Activated CD8-positive, alpha-beta memory T cell treated with anti-CD3 and anti-CD28 coated beads, Interleukin-2, amount 50 U/mL, for 48 hours (primary cell): ENCODE measurements around the gene PNLIPRP2.

Source experiments
- DNase-seq: peaks from one replicate; pipeline ENCODE4 v3.0.0-alpha.2; 2020

The PNLIPRP2 gene

DNA sequence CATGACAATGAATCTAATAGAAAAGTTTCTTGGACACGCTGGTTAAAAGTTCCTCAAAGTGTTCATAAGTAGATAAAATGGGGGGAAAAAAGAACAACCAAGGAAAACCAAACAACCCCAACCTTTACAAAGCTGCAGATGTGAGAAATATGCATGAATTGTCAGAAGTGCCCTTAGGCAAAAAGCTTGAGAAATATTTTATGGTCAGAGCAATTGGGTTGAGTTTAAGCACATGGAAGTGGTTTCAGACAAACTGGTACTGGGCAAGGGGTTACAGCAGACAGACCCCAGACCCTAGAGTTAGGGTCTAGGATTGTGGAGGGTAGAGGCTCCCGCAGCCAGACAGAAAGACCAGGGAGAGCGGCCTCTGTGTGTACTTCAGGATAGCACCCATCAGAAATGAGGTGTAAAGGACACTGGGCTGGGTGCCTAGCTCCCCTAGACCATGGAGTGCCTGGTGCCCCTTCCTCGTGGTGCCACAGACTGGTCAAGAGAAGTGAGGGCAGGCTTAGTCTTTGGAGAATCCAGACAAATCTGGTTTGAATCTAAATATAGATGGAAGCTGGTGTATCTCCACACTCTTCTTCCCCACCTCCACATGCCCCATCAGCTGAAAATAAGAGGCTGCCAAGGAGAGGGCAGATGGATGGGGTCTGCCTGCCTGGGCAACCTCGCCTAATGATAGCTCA lies 37.3 kb downstream of the PNLIPRP2 start:
- DNase-seq = no peak

DNA sequence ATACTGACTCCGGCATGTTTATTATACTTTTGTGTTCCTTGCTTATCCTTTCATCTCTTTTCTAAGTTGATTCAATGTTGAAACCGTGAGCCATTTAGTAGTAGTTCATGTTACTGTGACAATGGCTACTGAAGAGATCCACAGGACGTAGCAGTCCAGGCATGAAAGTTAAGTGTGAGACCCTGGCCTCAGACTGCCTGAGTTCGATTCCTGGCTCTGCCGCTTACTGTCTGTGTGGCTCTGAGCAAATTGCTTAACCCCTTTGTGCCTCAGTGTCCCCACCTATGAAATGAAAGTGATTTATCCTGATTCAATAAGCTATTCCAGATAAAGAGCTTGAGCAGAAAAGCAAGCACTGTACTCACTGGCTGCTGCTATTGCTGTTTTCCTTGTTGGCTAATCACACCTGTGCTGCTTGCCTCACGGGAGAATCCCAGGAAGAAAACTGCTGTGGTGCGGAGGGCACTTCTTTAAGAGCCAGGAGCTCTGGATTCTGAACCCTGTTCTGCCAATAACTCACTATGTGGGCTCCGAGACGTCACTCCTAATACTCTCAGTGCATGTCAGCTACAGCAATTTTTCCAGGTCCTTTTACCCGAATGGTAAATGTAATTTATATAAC lies 38.4 kb downstream of the PNLIPRP2 start:
- DNase-seq = no peak

DNA sequence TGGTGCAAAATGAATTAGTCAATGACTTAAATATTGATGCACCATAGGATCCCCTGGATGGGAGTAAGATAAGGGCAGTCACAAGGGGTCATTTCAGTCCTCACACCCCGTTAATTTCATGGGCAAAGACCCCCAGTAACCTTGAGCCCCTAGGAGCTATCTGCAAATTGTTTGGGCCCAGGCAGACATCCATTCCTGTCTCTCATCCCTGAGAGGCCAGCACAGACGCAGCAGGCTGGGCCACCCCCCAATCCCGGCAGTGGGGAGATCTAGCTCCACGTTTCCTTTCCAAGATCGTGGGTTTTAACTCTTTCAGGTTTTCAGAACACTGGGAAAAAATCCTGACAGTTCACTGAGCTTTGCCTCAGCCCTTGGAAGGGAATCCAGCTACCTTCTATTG lies 40.1 kb downstream of the PNLIPRP2 start:
- DNase-seq = no peak

DNA sequence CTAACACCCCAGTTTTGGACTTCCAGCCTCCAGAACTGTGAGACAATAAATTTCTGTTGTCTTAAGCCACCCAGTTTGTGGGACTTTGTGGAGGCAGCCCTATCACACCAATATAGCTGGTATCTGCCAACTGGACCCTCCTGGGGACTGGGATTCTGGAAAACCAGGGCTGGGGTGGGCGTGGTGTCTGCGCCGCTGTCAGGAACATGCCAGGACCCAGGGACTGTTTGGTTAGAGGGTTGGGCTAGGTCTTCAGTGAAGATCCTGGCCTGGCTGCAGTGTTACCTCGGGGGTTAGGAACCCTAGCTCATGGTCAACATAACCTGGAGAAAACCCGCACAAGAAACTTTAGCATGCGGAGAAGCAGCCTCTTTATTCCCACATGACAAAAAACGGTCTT lies 42.6 kb downstream of the PNLIPRP2 start:
- DNase-seq = no peak

DNA sequence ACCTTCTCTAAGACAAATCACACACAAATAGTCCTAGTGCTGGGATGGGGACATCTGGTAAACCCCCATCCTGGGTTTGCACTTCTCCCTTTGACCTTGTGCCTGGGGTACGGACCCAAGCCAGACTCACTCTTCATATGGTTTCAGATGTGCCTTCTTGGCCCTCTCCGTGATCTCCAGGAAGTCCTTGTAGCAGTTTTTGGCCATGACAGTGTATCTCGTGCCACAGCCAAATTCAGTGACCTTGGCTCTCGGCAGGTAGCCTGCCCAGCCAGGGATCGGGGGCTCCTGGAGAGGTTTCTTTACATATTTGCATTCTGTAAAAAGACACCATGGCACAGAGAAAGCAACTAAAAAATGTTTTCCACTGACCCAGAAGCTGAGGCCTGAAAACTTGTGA lies 43.9 kb downstream of the PNLIPRP2 start:
- no peak for DNase-seq

DNA sequence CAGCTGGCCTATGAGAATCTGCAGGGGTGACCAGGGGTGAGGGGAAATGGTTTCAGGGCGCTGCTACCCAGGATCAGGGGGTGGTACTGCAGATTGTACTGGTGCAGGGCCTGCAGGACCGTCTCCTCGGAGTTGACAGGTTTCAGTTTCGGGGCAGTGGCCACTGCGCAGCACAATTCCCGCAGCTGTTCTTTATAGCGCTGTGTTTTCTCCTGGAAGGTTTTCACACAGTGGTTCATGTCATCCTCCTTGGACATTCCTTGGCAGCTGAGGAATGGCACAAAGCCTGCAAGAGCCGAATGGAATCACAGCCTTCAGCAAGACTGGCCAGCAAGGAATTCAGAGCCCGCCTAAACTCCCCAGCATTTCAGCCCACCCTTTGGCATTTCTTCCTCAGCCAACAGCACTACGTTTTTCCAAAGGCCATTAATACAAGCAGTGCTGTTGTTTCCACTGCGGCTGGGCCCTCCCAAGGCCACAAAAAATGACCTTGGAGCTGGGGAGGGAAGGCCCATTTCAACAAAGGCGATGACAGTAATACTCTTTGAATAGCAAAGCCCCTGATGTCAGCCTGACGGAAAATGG lies 44.9 kb downstream of the PNLIPRP2 start:
- DNase-seq = no peak

DNA sequence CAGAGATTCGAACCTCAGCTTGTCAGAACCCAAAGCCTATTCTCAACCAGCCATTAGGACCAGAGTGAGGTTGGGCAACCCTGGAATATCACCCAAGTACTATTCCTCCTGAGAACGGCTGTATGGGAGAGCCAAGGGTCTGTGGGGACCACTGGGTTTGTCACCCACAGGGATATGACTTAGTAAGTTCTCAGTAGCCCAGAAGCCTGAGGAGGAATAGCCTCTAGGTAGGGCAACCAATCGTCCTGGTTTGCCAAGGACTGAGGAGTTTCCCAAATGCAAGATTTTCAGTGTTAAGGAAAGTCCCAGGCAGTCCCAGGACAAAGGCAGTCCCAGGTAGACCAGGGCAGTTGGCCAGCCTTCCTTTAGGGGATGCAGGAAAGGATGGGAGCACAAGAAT lies 46.7 kb downstream of the PNLIPRP2 start:
- DNase-seq = no peak

DNA sequence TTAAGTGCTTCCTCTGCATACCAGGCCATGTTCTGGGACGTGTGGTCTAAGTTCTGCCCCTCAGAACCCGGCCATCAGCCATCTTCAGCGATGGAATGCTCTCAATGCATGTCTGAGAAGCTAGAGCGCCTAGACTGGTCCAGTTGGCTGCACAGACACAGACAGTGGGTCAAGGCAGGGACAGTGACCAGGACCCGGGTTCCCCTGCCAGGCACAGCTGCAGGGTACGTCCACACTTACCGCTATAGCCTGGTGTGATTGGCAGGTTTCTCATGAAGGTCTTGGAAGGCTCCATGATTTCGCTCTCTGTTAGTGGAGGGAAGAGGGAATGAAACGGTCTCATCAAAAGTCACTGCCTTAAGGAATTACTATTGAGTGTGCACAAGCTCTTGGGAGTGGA lies 47.3 kb downstream of the PNLIPRP2 start:
- DNase-seq = no peak

DNA sequence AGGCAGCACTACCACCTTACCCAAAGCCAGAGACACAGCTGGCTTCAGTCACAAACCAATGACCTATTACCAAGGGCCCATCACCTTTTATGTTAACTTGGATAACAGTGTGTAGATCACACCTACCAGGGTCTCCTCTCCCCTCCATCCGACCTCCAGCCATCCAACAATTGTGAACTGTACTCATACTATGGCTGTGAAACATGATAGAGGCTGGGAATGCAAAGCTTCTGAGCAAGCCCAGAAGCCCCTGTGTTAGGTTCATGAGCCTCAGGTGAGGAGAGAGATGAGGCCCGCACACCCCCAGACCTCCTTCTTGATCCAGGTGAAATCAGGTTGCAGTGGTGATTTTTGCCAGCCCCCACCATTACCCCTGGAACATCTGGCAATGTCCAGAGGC lies 47.7 kb downstream of the PNLIPRP2 start:
- DNase-seq = no peak

DNA sequence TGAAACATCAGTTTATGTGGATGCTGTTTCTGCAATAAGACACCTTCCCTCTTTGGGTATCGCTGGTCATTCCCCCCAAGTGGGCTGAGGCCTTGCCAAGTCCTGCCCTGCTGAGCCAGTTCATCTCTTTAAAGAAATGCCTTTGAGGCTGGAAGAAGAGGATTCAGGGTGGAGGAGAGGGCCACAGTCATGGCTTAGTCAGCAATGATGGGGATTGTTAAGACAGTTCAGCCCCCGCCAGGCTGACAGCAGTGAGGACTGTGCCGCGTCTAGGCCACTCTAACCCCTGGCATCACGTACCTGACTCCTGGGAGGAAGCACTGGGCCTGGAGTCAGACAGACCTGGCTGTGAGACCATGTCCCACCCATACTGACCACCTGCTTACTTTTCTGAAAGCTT lies 48.3 kb downstream of the PNLIPRP2 start:
- no peak for DNase-seq

DNA sequence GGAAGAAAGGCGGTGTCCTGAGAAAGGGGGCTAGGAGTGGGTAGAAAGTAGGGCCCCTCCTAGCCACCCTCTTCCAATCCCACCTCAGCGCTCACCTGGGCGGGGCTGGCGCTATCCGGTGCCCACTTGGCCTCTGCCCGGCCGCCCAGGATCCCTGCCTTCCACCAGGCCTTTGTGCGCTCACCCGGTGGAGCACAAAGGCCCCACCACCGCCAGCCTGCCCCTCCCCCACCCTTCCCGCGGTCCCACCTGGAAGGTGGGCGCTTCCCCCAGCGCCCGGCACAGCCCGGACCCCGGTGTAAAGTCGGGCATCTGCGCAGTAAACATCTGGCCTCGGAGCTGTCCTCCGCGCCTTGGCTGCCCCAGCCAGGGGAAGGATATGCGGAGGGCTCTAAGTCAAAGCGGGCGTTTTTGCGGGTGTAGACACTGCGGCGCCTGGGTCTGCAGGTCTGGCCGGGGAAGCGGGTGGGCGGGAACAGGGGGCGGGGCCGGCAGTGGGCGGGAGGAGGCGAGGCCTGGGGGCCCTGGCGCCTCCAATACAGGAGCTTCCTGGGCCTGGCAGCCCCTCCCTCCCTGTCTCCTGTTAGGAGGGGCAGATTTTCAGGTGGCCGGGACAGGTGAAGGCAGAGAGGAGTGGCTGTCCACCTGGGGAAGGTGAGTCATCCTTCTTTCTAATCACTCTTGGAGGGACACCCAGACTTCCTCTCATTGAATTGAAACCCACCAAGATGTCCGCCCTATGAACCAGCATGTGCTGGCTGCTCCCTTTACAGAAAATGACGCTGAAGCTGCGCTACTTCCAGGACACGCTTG lies 49.3 kb downstream of the PNLIPRP2 start:
- no peak for DNase-seq

DNA sequence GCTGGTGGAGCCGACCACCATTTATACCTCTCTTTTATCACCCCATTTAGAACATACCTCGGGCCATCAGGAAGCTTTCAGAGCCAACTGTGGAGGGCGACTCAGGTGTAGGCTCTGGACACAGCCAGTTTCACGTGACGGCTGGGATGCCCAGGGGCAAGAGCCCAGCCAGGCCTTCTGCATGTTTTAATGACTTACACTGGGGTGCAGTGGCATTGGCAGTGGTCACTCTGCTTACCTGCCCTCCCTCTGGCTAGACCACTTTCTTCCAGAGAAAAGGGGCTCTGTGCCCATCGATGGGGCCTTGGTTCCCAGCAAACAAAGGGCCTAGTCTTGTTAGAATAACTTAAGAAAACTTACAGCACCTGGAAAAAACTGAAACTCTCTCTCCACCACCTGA lies 50.0 kb downstream of the PNLIPRP2 start:
- DNase-seq = no peak

DNA sequence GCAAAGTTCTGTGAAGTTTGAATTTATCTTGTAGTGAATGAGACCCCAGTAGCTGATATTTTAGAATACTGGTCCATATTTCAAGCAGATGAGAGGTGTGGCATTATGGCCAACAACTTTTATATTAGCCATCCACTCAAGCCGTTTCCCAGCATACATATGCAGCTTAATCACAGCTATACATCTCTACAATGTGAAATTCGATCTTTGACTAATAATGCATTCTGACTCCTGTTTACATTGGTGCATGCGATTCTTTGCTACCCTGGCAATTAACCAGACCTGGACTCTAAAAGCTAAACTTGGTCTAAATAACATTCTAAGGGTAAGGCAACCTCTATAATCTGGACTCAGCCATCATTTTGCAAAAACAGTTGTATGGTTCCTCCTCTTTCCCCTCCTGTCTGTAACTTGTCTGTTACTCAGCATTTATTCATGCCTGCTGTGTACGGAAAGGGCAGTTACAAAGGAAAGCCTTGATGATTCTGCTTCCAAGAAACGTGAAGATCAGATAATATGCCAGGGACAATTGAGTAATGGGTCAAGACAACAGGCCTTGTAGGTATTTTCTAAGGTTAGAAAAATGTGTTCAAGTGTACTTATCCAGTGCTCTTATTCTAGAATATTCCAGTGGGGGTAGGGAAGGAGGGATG lies 50.6 kb downstream of the PNLIPRP2 start:
- DNase-seq = no peak

DNA sequence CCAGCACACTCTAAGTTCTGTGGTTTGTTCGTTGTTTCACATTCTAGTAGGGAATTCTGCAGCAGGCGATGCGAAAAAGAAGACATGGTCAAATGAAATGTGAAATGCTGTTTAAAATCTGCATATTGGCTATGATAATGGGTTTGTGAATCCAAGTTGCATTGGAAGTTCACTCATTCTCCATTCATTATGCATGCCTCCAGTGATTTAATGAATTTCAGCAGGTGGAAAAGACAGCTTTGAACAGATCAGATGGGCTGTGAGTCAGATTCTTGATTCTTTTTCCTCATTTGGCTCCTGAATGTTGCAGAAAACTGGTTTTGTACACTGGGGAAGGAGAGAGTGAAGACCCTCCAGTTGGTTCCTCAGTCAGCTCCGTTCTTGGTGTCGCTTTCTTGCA lies 52.1 kb downstream of the PNLIPRP2 start:
- no peak for DNase-seq

DNA sequence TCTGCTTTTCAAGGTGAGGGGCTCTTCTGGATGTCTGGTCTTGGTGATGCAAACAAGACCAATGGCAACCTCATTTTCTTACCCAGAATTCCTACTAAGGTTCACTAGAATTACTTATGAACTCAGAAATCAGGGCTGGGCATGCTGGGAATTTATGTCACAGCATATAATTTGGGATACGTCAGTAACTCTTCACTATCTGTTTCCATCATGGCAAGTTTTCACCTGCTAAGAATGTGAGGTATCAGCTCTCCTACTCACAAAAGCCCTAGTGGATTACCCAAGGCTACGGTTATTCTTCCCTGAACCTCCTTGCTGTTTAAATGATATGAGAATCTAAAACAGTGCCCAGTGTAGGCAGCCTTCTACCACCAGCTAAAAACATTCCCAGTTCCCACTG lies 53.1 kb downstream of the PNLIPRP2 start:
- no peak for DNase-seq

DNA sequence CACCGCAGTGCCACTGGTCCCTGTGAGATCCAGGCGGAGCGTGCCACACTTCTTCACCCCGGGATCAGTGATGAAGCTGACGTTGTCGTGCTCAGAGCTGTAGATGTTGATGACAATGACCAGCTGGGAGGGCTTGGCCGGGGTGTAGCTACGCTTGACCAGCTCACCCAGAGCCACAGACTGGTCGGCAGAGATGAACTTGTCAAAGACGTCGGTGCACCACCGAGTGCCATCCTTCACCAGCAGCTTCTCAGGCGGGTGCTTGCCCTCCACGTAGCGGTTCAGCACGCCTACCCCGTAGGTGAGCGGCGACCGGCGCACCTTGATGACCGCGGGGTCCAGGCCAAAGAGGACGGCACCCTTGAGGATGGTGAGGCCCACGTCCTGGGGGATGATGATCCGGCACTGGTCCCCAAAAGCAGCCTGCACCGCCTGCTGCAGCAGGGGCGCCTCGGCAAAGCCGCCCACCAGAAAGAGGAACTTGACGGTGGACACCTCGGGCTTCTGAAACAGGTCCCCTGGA lies 54.2 kb downstream of the PNLIPRP2 start:
- no peak for DNase-seq

DNA sequence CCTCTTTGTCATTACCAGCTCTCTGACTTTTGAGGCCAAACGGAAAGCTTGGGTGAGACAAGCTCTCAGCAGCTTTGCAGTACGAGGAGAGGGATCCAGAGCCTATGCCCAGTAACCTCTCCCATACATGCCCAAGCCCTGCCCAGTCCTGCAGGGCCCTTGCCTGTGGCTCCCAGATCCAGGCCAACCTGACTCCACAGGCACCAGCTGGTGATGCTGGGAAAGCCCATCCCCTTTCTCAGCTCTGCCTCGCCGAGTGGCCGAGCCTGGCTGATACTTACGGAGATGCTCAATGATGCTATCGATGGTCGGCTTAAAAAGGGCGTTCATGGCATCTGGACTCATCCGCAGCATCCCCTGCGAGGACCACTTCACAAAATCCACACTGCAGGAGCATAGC lies 55.4 kb downstream of the PNLIPRP2 start:
- DNase-seq = no peak

DNA sequence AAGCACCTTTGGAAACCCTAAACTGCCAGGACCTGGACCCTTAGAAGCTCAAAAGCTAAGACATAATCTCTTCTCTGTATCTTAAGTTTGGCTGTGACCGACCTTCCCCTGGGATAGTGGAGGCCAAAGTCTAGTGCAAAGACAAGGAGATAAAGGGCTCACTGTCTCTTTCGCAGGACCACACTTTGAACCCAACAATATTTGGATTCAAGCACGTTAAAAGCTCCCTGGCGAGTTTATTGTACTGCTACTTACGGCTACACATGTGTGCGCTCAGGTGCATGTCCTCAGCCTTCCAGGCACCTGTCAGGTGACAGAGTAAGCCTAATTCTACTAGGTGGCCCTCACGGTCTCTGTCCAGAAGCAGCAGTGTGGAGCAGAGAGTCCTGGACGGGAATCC lies 55.9 kb downstream of the PNLIPRP2 start:
- DNase-seq = no peak

DNA sequence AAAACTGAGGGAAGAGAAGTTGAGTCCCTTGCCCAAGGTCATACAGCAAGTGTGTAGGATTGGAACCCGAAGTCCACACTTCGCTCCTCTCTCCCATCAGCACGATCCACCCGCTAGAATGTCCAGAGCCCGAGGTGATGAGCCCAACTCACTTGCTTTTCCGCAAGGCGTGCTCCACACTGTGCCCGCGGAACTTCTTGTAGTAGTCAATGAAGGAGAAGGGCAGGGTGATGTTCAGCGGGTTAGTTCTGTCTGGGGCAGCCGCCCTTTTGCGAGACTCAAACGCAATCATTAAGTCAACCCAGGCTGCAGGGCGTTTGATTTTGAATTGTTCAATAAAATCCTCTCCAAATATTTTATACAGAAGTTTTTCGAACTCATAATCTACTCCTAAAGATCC lies 58.6 kb downstream of the PNLIPRP2 start:
- no peak for DNase-seq

DNA sequence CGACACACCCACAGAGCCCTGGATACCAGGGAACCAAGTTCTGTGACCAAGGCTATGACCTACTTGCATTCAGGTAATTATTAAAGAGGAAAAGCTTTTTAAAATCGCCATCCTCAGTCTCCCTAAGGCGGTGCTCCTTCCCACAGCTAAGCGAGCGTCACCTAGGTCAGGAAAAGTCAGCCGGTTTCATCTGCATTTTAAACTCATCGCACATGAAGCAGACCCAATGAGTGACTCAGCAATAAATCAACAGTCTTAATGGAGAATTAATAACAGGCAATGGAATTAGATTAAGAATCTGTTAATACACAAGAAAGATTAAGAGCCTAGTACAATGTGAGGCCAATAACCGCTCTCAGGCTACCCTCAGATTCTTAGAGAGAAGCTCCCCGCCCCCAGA lies 62.4 kb downstream of the PNLIPRP2 start:
- no peak for DNase-seq

DNA sequence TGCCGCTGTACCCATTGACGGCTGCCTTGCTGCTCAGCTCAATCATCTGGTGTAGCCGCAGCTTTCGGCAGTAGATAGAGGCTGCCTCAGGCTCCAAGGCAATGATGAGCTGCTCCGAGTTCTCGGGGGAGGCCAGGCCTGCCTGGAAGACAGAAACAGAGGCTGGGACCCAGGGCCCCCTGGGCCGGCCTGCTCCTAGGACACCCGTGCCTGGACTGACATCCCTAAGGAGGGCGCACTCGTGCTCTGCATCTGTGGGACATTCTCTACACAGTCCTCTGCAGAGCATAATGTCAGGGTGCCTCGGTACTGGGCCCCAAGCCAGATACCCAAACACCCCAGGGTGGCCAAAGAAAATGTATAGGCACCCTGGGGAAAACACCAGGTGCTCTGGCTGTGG lies 63.1 kb downstream of the PNLIPRP2 start:
- no peak for DNase-seq

DNA sequence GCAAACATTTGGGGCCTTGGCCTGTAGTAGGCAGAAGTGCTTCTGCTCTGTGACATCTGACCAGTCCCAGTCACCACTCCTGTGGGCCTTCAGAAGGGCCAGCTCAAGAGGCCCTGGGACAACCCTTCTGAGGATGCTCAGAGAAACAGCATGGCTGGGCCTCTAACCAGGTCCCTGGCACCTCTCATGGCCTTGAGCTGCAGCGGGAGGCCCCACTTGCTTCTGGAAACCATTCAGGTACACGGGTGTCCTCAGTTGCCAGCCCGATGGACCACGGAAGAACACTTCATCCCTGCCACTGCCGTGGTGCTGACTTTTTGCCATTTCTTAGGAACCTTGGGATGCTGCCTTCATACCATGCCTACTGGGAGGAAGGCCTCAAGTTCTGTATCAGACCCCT lies 64.0 kb downstream of the PNLIPRP2 start:
- no peak for DNase-seq

DNA sequence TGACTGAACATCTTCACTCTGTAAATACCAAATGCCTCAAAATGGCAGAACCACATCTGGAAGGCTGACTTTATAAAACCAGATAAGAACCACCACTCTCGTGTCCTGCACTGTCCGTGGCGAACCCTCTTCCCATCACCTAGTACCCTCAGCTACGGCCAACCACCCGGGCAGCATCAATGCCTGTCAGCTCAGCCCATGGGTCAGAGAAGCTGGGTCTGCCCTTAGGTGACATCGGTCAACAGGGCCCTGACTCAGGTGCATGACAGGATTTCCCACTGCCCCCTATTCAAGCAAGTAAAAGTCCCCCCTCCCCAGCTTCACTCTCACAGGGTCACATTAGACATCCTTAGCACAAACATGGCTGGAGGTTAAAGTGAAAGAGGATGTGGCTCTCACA lies 65.1 kb downstream of the PNLIPRP2 start:
- no peak for DNase-seq
